CD14-positive monocyte (primary cell): Measurements from ENCODE around the gene SPTBN5. TPM values are rescaled to one million over a fixed set of nuclear protein-coding genes. Genes with fewer than 3 reads are reported as not detected.

ENCODE experiments used
- DNase-seq, 3 donors: peaks; one replicate each; pipeline ENCODE4 v3.0.0-alpha.2; 2011 to 2022
- H2AFZ ChIP-seq: 2 replicates; pipeline ENCODE4 v1.6.0; 2012; ENCODE audit warnings: mild to moderate bottlenecking, low read depth, low read length, inconsistent platforms; ENCODE audit not compliant: insufficient read depth, poor library complexity, severe bottlenecking
- H3K27ac ChIP-seq, 2 donors: 1 replicate in 1 of 2; 2 replicates in 1 of 2; pipeline ENCODE4 v1.5.1; 2012 to 2013; ENCODE audit warnings: low read length in 2 of 2, control low read depth in 1 of 2, inconsistent platforms in 1 of 2, low read depth in 1 of 2, mild to moderate bottlenecking in 1 of 2
- H3K27me3 ChIP-seq, 2 donors: one replicate each; pipeline versions ENCODE4 v1.6.0 to v1.6.1; 2011 to 2013; ENCODE audit warnings: low read length in 2 of 2; ENCODE audit not compliant: control insufficient read depth in 2 of 2, insufficient read depth in 2 of 2
- H3K36me3 ChIP-seq, 2 donors: replicated peaks in 1 of 2; 1 replicate in 1 of 2; 2 replicates in 1 of 2; pipeline versions ENCODE4 v1.5.1 to v1.6.1; 2012 to 2013; ENCODE audit warnings: low read length in 2 of 2, control low read depth in 1 of 2, inconsistent platforms in 1 of 2, mild to moderate bottlenecking in 1 of 2; ENCODE audit not compliant: insufficient read depth in 2 of 2, control insufficient read depth in 1 of 2
- H3K4me1 ChIP-seq, 2 donors: 1 replicate in 1 of 2; 2 replicates in 1 of 2; pipeline versions ENCODE4 v1.5.1 to v1.6.1; 2012 to 2013; ENCODE audit warnings: low read length in 2 of 2, control low read depth in 1 of 2, inconsistent platforms in 1 of 2, mild to moderate bottlenecking in 1 of 2, moderate library complexity in 1 of 2; ENCODE audit not compliant: insufficient read depth in 2 of 2, control insufficient read depth in 1 of 2
- H3K4me2 ChIP-seq: replicated peaks from 2 replicates; pipeline ENCODE3; 2012; ENCODE audit warnings: low read length, moderate library complexity, mild to moderate bottlenecking; ENCODE audit not compliant: poor library complexity, severe bottlenecking; ENCODE audit errors: extremely low read depth
- H3K4me3 ChIP-seq, 3 experiments: fragments of 200-600 bp in 1 of 3; sonication (generic) in 1 of 3; replicated peaks in 1 of 3; 1 replicate in 2 of 3; 2 replicates in 1 of 3; pipeline ENCODE4 v1.5.1; 2011 to 2013; ENCODE audit warnings: low read length in 3 of 3, mild to moderate bottlenecking in 3 of 3, control low read depth in 2 of 3, low read depth in 2 of 3, inconsistent platforms in 1 of 3, moderate library complexity in 1 of 3
- H3K79me2 ChIP-seq: 2 replicates; pipeline ENCODE4 v1.6.0; 2012; ENCODE audit warnings: mild to moderate bottlenecking, control low read depth, inconsistent platforms, low read length, moderate library complexity; ENCODE audit not compliant: insufficient read depth
- H3K9ac ChIP-seq: 2 replicates; pipeline ENCODE4 v1.6.0; 2017; ENCODE audit warnings: low read length, mild to moderate bottlenecking; ENCODE audit not compliant: insufficient read depth, poor library complexity, severe bottlenecking
- H3K9me3 ChIP-seq, 2 donors: replicated peaks in 1 of 2; 1 replicate in 1 of 2; 2 replicates in 1 of 2; pipeline versions ENCODE4 v1.5.1 to v1.6.1; 2012 to 2013; ENCODE audit warnings: low read length in 2 of 2, control low read depth in 1 of 2; ENCODE audit not compliant: control insufficient read depth in 1 of 2, insufficient read depth in 1 of 2
- H4K20me1 ChIP-seq: 2 replicates; pipeline ENCODE4 v1.6.0; 2012; ENCODE audit warnings: mild to moderate bottlenecking, low read length, control low read depth, moderate library complexity; ENCODE audit not compliant: insufficient read depth
- H3K27ac Mint-ChIP-seq, 7 donors: one replicate each; pipeline ENCODE4 v1.8.0; 2020; ENCODE audit warnings: mild to moderate bottlenecking in 7 of 7, mixed read lengths in 7 of 7, moderate library complexity in 6 of 7, inconsistent platforms in 2 of 7
- H3K27me3 Mint-ChIP-seq, 3 donors: one replicate each; pipeline ENCODE4 v1.8.0; 2021 to 2022; ENCODE audit warnings: low read depth in 3 of 3, mild to moderate bottlenecking in 3 of 3, mixed read lengths in 3 of 3, moderate library complexity in 3 of 3, inconsistent platforms in 1 of 3
- H3K36me3 Mint-ChIP-seq, 2 donors: one replicate each; pipeline ENCODE4 v1.8.0; 2020; ENCODE audit warnings: mixed read lengths in 2 of 2, inconsistent platforms in 1 of 2, mild to moderate bottlenecking in 1 of 2
- H3K4me1 Mint-ChIP-seq: one replicate; pipeline ENCODE4 v1.8.0; 2020; ENCODE audit warnings: mild to moderate bottlenecking, mixed read lengths
- H3K4me3 Mint-ChIP-seq, 2 donors: one replicate each; pipeline ENCODE4 v1.8.0; 2020; ENCODE audit warnings: mild to moderate bottlenecking in 2 of 2, mixed read lengths in 2 of 2, moderate library complexity in 1 of 2
- H3K9me3 Mint-ChIP-seq, 7 donors: one replicate each; pipeline ENCODE4 v1.8.0; 2020 to 2022; ENCODE audit warnings: mixed read lengths in 7 of 7, mild to moderate bottlenecking in 6 of 7, moderate library complexity in 6 of 7, inconsistent platforms in 2 of 7
- CTCF ChIP-seq: fragments of 200-600 bp; IDR thresholded peaks from one replicate; pipeline ENCODE4 v1.8.0; 2022; ENCODE audit warnings: antibody characterized with exemption, mild to moderate bottlenecking
- WGBS: methylation state at CpG from one replicate; pipeline ENCODE4 v1.1.5; 2013; ENCODE audit warnings: missing lambda C conversion rate; ENCODE audit not compliant: insufficient coverage; 5-methylcytosine and 5-hydroxymethylcytosine counted together
- intact Hi-C, 2 donors: fragments of 100-400 bp; cut with micrococcal nuclease; formaldehyde crosslinking; loops; one replicate each; pipeline versions ENCODE4 v1.15.0 to v1.15.1; 2023
- polyA plus RNA-seq, 3 donors: library from polyadenylated mRNA; depleted of rRNA in 1 of 3; unstranded in 2 of 3; stranded (reverse) in 1 of 3; fragments of 300-500 nt in 2 of 3; fragments of >200 nt in 1 of 3; fragmentation: Illumina TruSeq in 2 of 3; gene quantifications; 1 replicate in 2 of 3; 2 replicates in 1 of 3; pipeline ENCODE4 v1.2.3, GENCODE V29; 2012 to 2021

The SPTBN5 gene
- polyA plus RNA-seq, 3 donors: 0.29 TPM; not detected in 2

GRCh38 chr15:41887161-41887560 lies 6.7 kb downstream of the SPTBN5 start:
- WGBS: 100% methylated on average over 9 of the region's 10 CpGs
- peaks cover 6 to 7% of the 10 kb centered on the region in 2 donors for H3K4me1 ChIP-seq
- intact Hi-C loops: no loop called here
- no peak overlapping the region for H3K9ac ChIP-seq
- no peak overlapping the region for H2AFZ ChIP-seq
- peaks cover 13% of the 10 kb centered on the region for H3K4me1 Mint-ChIP-seq
- peaks cover 0 to 9% of the 10 kb centered on the region in 2 donors for H3K27me3 ChIP-seq
- DNase-seq: no peak
- H4K20me1 ChIP-seq: no peaks in the 10 kb centered on the region
- H3K9me3 ChIP-seq: no peaks in the 10 kb centered on the region
- peaks cover 9 to 14% (median 13%) of the 10 kb centered on the region in 3 donors for H3K27me3 Mint-ChIP-seq
- no peak overlapping the region for H3K4me3 ChIP-seq
- no peak overlapping the region for H3K27ac ChIP-seq
- H3K27ac Mint-ChIP-seq: no peak overlapping the region
- H3K79me2 ChIP-seq: no peaks in the 10 kb centered on the region
- H3K4me2 ChIP-seq: no peak overlapping the region
- no peaks in the 10 kb centered on the region for H3K36me3 ChIP-seq
- H3K36me3 Mint-ChIP-seq: peaks cover 0 to 3% of the 10 kb centered on the region in 2 donors
- no peak for TF ChIP-seq CTCF
- peaks cover 0 to 5% (median 0%) of the 10 kb centered on the region in 7 donors for H3K9me3 Mint-ChIP-seq
- no peak overlapping the region for H3K4me3 Mint-ChIP-seq

DNA sequence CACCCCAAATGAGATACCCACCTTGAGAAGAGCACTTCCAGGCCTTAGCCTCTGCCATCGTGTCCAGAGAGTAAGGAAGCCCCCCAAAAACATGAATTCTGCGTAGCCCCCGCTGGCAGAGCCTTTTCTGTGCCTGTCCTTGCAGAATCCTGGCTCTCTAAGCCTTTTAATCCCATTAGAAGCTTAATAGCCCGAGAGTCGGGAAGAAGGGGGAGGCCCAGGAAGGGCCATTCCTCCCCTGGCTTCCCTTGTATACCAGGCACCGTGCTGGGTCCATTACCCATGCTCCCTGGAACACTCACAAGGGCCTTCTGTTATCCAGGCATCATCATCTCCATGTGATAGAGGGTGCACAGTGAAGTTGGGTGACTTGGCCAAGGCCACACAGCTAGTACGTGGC lies 7.1 kb downstream of the SPTBN5 start:
- no peak overlapping the region for H3K4me2 ChIP-seq
- peaks cover 13% of the 10 kb centered on the region for H3K4me1 Mint-ChIP-seq
- no peaks in the 10 kb centered on the region for H3K79me2 ChIP-seq
- no peak overlapping the region for H3K4me3 Mint-ChIP-seq
- peaks cover 0 to 3% (median 0%) of the 10 kb centered on the region in 7 donors for H3K9me3 Mint-ChIP-seq
- peaks cover 0 to 10% of the 10 kb centered on the region in 2 donors for H3K27me3 ChIP-seq
- peaks cover 6 to 7% of the 10 kb centered on the region in 2 donors for H3K4me1 ChIP-seq
- H2AFZ ChIP-seq: no peak overlapping the region
- H3K9me3 ChIP-seq: no peaks in the 10 kb centered on the region
- H3K4me3 ChIP-seq: no peak overlapping the region
- intact Hi-C loops: no loop called here
- no peak for TF ChIP-seq CTCF
- H3K36me3 ChIP-seq: no peaks in the 10 kb centered on the region
- H3K36me3 Mint-ChIP-seq: peaks cover 0 to 3% of the 10 kb centered on the region in 2 donors
- H4K20me1 ChIP-seq: no peaks in the 10 kb centered on the region
- peak overlapping the region in 1 of 7 donors; percentile 4 for H3K27ac Mint-ChIP-seq
- no peak overlapping the region for H3K27ac ChIP-seq
- H3K27me3 Mint-ChIP-seq: peaks cover 12 to 15% (median 13%) of the 10 kb centered on the region in 3 donors
- no peak for DNase-seq
- no peak overlapping the region for H3K9ac ChIP-seq
- WGBS: 100% methylated on average over 5 of the region's 7 CpGs
